Caco-2 (cell line): ENCODE measurements around the gene GART. TPM values are rescaled to one million over a fixed set of nuclear protein-coding genes. Genes with fewer than 3 reads are reported as not detected.

Experiments
- BruUV-seq: library from RNA; stranded (reverse); fragments of 400-500 nt; replicated peaks from 2 replicates; lab custom pipeline; 2021; lab: Mats Ljungman, UMichigan
- CTCF ChIA-PET: fragments of 300-600 bp; sonication (Branson Sonifier 250); formaldehyde crosslinking; loops from one replicate; lab custom pipeline; 2022; ENCODE audit warnings: antibody characterized with exemption; lab: Charles Lee
- POLR2A ChIA-PET: fragments of 300-600 bp; sonication (Branson Sonifier 250); formaldehyde crosslinking; loops from one replicate; lab custom pipeline; 2022; ENCODE audit warnings: antibody characterized with exemption; lab: Charles Lee
- DNase-seq, 2 experiments: peaks; one replicate each; pipeline versions ENCODE4 v3.0.0 to v3.0.0-alpha.2; 2020 to 2022
- H3K27me3 ChIP-seq: replicated peaks from 2 replicates; pipeline ENCODE4 v1.6.0; 2011; ENCODE audit warnings: low read length; ENCODE audit not compliant: control insufficient read depth, insufficient read depth
- H3K36me3 ChIP-seq: 2 replicates; pipeline ENCODE4 v1.5.1; 2011; ENCODE audit warnings: low read length; ENCODE audit not compliant: control insufficient read depth, insufficient read depth
- H3K4me1 ChIP-seq: fragments of 250-450 bp; sonication (Bioruptor Pico); 2 replicates; pipeline ENCODE4 v1.5.1; 2020; ENCODE audit warnings: mild to moderate bottlenecking
- H3K4me3 ChIP-seq: 2 replicates; pipeline ENCODE4 v1.5.1; 2011; ENCODE audit warnings: low read depth, mild to moderate bottlenecking, control low read depth, low read length
- H3K9me3 ChIP-seq: fragments of 250-450 bp; sonication (Bioruptor Pico); 2 replicates; pipeline ENCODE4 v1.5.1; 2020; ENCODE audit warnings: mild to moderate bottlenecking, moderate library complexity
- H3K27ac Mint-ChIP-seq: one replicate; pipeline ENCODE4 v1.8.0; 2022; ENCODE audit warnings: mixed read lengths; ENCODE audit not compliant: unreplicated experiment
- H3K27me3 Mint-ChIP-seq: one replicate; pipeline ENCODE4 v1.8.0; 2022; ENCODE audit warnings: mixed read lengths; ENCODE audit not compliant: insufficient read depth, unreplicated experiment
- H3K36me3 Mint-ChIP-seq: one replicate; pipeline ENCODE4 v1.8.0; 2022; ENCODE audit warnings: mild to moderate bottlenecking, mixed read lengths; ENCODE audit not compliant: insufficient read depth, unreplicated experiment
- H3K4me1 Mint-ChIP-seq: one replicate; pipeline ENCODE4 v1.8.0; 2022; ENCODE audit warnings: low read depth, mixed read lengths; ENCODE audit not compliant: unreplicated experiment
- H3K4me3 Mint-ChIP-seq: one replicate; pipeline ENCODE4 v1.8.0; 2022; ENCODE audit warnings: mild to moderate bottlenecking, moderate library complexity, mixed read lengths; ENCODE audit not compliant: unreplicated experiment
- H3K9me3 Mint-ChIP-seq: one replicate; pipeline ENCODE4 v1.8.0; 2022; ENCODE audit warnings: mixed read lengths; ENCODE audit not compliant: unreplicated experiment
- CTCF ChIP-seq, 2 experiments: fragments of 200-600 bp in 1 of 2; IDR thresholded peaks; 1 replicate in 1 of 2; 2 replicates in 1 of 2; pipeline versions ENCODE4 v1.5.1 to v1.8.0; 2011 to 2022; ENCODE audit warnings: antibody characterized with exemption in 1 of 2, control low read depth in 1 of 2, inconsistent platforms in 1 of 2, low read depth in 1 of 2, low read length in 1 of 2, mild to moderate bottlenecking in 1 of 2, moderate library complexity in 1 of 2; ENCODE audit not compliant: insufficient read depth in 1 of 2, severe bottlenecking in 1 of 2, unreplicated experiment in 1 of 2
- intact Hi-C: fragments of 100-400 bp; cut with micrococcal nuclease; formaldehyde crosslinking; loops from one replicate; pipeline ENCODE4 v1.10.0; 2022; ENCODE audit not compliant: unreplicated experiment
- total RNA-seq: library from RNA; stranded (reverse); gene quantifications from 2 replicates; pipeline ENCODE4 v1.2.3, GENCODE V29; 2022

GART gene
- total RNA-seq, 1 experiment from 2014 or later: 134 TPM

GRCh38 chr21:33554236-33554981, 12.5 kb upstream of the GART start:
- Mint-ChIP-seq H3K27ac (peak overlapping the region; percentile 10), H3K4me3 (no peak overlapping the region), H3K27me3 (no peaks in the 10 kb centered on the region), H3K9me3 (peaks cover 4% of the 10 kb centered on the region), H3K36me3 (peaks cover 99% of the 10 kb centered on the region), H3K4me1 (no peaks in the 10 kb centered on the region)
- intact Hi-C loops: no loop called here
- H3K4me1 ChIP-seq: no peaks in the 10 kb centered on the region
- TSS peak; percentile 7 for BruUV-seq
- no peak for TF ChIP-seq CTCF (IDR thresholded peaks at IDR 0.05; ENCODE audit: insufficient read depth in 1 of 2, low read depth in 1 of 2, low read length in 1 of 2, severe bottlenecking in 1 of 2, unreplicated experiment in 1 of 2)
- peaks cover 17% of the 10 kb centered on the region for H3K36me3 ChIP-seq
- no peak for DNase-seq
- H3K4me3 ChIP-seq: no peak overlapping the region
- H3K9me3 ChIP-seq: no peaks in the 10 kb centered on the region
- CTCF ChIA-PET: interaction anchor here (1.4 kb wide), 1 partner anchor 51 kb away, joined by 3 read pairs; no protein-coding TSS in a partner anchor
- H3K27me3 ChIP-seq: no peaks in the 10 kb centered on the region
- POLR2A ChIA-PET: no interaction called here

GRCh38 chr21:33552999-33553598, 11.2 kb upstream of the GART start:
- Histone ChIP-seq H3K4me1 (no peaks in the 10 kb centered on the region), H3K4me3 (no peak overlapping the region), H3K9me3 (no peaks in the 10 kb centered on the region), H3K27me3 (no peaks in the 10 kb centered on the region), H3K36me3 (peaks cover 17% of the 10 kb centered on the region)
- no peak overlapping the region for H3K27ac Mint-ChIP-seq
- H3K4me1 Mint-ChIP-seq: no peaks in the 10 kb centered on the region
- POLR2A ChIA-PET: no interaction called here
- intact Hi-C loops: no loop called here
- no peak overlapping the region for H3K4me3 Mint-ChIP-seq
- no peaks in the 10 kb centered on the region for H3K27me3 Mint-ChIP-seq
- no peak for DNase-seq
- BruUV-seq: no TSS peak
- H3K9me3 Mint-ChIP-seq: peaks cover 10% of the 10 kb centered on the region
- CTCF ChIA-PET: no interaction called here
- H3K36me3 Mint-ChIP-seq: peaks cover 99% of the 10 kb centered on the region
- no peak for TF ChIP-seq CTCF (IDR thresholded peaks at IDR 0.05; ENCODE audit: insufficient read depth in 1 of 2, low read depth in 1 of 2, low read length in 1 of 2, severe bottlenecking in 1 of 2, unreplicated experiment in 1 of 2)

- no peaks in the 10 kb centered on the region for H3K9me3 ChIP-seq
- H3K27me3 ChIP-seq: no peaks in the 10 kb centered on the region
- no peaks in the 10 kb centered on the region for H3K27me3 Mint-ChIP-seq
- H3K36me3 Mint-ChIP-seq: peaks cover 99% of the 10 kb centered on the region
- intact Hi-C loops: no loop called here
- H3K4me1 Mint-ChIP-seq: no peaks in the 10 kb centered on the region
- no peak overlapping the region for H3K4me3 Mint-ChIP-seq
- BruUV-seq: no TSS peak
- TF ChIP-seq CTCF (IDR thresholded peaks at IDR 0.05; ENCODE audit: insufficient read depth in 1 of 2, low read depth in 1 of 2, low read length in 1 of 2, severe bottlenecking in 1 of 2, unreplicated experiment in 1 of 2): no peak
- peaks cover 17% of the 10 kb centered on the region for H3K36me3 ChIP-seq
- no peaks in the 10 kb centered on the region for H3K4me1 ChIP-seq
- no peak overlapping the region for H3K4me3 ChIP-seq
- peaks cover 10% of the 10 kb centered on the region for H3K9me3 Mint-ChIP-seq
- no peak for DNase-seq
- POLR2A ChIA-PET: no interaction called here
- no peak overlapping the region for H3K27ac Mint-ChIP-seq
- CTCF ChIA-PET: no interaction called here
These were observed 10.4 kb upstream of the GART start for GRCh38 chr21:33552093-33552998.
